ENCODE results near the gene SMIM13.

Gene SMIM13

DNA sequence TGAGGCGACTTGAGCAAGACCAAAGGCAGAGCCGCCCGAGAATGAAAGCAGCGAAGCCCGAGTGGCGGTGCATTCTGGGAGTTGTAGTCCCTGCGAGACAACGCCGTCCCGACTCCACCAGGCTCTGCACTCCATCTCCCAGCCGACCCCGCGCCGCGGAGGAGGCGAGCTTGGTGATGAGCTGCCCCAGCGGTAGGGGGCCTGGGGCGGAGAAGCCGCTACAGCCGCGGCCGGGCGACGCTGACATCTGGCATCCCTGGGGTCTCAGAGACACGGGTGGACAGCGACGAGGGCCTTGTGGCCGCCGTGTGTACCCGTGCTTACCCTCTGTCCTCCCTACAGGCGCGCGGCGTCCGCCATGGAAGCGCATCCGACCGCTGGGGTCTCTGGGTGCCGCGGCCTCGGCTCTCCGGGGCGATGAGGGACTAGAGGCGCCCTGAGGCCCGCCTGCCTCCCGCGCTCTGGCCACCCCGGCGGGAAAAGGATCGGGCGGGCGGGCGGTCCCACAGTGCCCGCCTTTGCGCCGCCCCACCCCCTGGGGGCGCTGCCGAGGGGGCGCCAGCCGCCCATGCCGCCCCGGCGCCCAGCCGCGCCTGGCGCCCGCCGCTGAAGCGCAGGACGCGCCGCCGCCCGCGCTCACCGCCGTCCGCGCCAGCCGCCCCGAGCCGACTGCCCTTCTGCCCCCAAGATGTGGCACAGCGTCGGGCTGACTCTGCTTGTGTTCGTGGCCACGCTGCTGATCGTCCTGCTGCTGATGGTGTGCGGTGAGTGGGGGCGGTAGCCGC lies at the start of gene SMIM13:
Gene SMIM13, plus strand, starts transcription at position 209 of the 785 bp plus-strand sequence. Its CDS starts 480 bp downstream, at position 689.
- TF ChIP-seq TEAD4 (IDR thresholded peaks at IDR 0.05), result no peak
- TF ChIP-seq, protein P1, sequence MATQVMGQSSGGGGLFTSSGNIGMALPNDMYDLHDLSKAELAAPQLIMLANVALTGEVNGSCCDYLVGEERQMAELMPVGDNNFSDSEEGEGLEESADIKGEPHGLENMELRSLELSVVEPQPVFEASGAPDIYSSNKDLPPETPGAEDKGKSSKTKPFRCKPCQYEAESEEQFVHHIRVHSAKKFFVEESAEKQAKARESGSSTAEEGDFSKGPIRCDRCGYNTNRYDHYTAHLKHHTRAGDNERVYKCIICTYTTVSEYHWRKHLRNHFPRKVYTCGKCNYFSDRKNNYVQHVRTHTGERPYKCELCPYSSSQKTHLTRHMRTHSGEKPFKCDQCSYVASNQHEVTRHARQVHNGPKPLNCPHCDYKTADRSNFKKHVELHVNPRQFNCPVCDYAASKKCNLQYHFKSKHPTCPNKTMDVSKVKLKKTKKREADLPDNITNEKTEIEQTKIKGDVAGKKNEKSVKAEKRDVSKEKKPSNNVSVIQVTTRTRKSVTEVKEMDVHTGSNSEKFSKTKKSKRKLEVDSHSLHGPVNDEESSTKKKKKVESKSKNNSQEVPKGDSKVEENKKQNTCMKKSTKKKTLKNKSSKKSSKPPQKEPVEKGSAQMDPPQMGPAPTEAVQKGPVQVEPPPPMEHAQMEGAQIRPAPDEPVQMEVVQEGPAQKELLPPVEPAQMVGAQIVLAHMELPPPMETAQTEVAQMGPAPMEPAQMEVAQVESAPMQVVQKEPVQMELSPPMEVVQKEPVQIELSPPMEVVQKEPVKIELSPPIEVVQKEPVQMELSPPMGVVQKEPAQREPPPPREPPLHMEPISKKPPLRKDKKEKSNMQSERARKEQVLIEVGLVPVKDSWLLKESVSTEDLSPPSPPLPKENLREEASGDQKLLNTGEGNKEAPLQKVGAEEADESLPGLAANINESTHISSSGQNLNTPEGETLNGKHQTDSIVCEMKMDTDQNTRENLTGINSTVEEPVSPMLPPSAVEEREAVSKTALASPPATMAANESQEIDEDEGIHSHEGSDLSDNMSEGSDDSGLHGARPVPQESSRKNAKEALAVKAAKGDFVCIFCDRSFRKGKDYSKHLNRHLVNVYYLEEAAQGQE (IDR thresholded peaks at IDR 0.05; ENCODE audit: low read depth), result 0 out of 2 replicates have a peak, but pooled peaks have one; percentile 23
- TF ChIP-seq EGR1 (IDR thresholded peaks at IDR 0.05), result peak; percentile 53
- TF ChIP-seq NFIC (IDR thresholded peaks at IDR 0.05), result peak; percentile 32; the same call in 1 of the 2 replicates
- peak; percentile 73 for TF ChIP-seq CEBPB (IDR thresholded peaks at IDR 0.05)
- peak; percentile 86 for TF ChIP-seq TAF1 (IDR thresholded peaks at IDR 0.05; ENCODE audit: low read depth)
- TF ChIP-seq EP300 (IDR thresholded peaks at IDR 0.05; ENCODE audit: borderline replicate concordance), result peak; percentile 48; the same call in 1 of the 2 replicates
- TF ChIP-seq RAD21 (IDR thresholded peaks at IDR 0.05; ENCODE audit: low read depth), result no peak
- peak; percentile 53; the same call in 1 of the 2 replicates for TF ChIP-seq CREB1 (IDR thresholded peaks at IDR 0.05; ENCODE audit: low read depth)
- TF ChIP-seq FOXM1 (IDR thresholded peaks at IDR 0.05; ENCODE audit: borderline replicate concordance, low read depth), result no peak
- TF ChIP-seq, protein P2, sequence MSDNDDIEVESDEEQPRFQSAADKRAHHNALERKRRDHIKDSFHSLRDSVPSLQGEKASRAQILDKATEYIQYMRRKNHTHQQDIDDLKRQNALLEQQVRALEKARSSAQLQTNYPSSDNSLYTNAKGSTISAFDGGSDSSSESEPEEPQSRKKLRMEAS (IDR thresholded peaks at IDR 0.05), result peak; percentile 51
- peak; percentile 51 for TF ChIP-seq YY1 (IDR thresholded peaks at IDR 0.05; ENCODE audit: low read depth)
- TF ChIP-seq, protein P3, sequence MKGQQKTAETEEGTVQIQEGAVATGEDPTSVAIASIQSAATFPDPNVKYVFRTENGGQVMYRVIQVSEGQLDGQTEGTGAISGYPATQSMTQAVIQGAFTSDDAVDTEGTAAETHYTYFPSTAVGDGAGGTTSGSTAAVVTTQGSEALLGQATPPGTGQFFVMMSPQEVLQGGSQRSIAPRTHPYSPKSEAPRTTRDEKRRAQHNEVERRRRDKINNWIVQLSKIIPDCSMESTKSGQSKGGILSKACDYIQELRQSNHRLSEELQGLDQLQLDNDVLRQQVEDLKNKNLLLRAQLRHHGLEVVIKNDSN (IDR thresholded peaks at IDR 0.05), result peak; percentile 33; the same call in 1 of the 2 replicates
- peak; percentile 66; the same call in 1 of the 2 replicates for TF ChIP-seq TCF12 (IDR thresholded peaks at IDR 0.05; ENCODE audit: low read depth)
- TF ChIP-seq ZBTB7A (IDR thresholded peaks at IDR 0.05; ENCODE audit: low read depth), result peak; percentile 57

DNA sequence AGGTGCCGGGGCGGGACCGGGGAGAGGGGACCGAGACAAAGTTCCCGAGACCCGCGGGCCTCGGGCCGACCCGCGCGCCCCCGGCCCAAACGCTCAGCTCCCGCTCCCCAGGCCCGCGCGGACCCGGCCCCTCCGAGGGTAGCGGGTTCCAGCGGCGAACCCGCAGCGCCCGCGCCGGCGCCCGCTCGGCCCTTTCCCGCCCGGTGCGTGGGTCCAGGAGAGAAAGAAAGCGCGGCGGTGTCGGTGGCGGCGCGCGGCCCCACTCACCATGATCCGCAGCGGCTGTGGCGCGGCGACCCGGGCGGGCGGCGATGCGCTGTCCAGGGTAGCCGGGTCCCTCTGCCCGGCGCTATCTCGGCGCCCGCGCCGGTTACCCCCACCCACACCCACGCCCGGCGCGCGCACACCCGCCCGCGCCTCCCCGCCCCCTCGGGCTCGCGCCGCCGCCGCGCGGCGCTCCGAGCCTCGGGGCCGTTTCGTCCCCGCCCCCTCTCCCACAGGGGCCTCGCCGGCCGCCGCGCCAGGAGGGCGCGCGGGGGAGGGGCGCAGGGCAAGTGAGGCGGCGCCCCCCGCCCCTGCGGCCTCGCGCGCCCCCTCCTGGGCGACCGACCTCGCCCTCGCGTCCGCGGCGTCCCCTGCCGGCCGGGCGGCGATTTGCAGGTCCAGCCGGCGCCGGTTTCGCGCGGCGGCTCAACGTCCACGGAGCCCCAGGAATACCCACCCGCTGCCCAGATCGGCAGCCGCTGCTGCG lies 49.5 kb upstream of the SMIM13 start, which contains the start of gene ELOVL2:
Gene ELOVL2, minus strand, starts transcription at position 345 of the 751 bp plus-strand sequence. Its CDS starts 75 bp downstream, at position 270.
- TF ChIP-seq TCF12 (IDR thresholded peaks at IDR 0.05; ENCODE audit: low read depth) (no peak), ZBTB7A (IDR thresholded peaks at IDR 0.05; ENCODE audit: low read depth) (no peak), YY1 (IDR thresholded peaks at IDR 0.05; ENCODE audit: low read depth) (no peak), CREB1 (IDR thresholded peaks at IDR 0.05; ENCODE audit: low read depth) (no peak), RAD21 (IDR thresholded peaks at IDR 0.05; ENCODE audit: low read depth) (peak; percentile 51; the same call in 1 of the 2 replicates), CEBPB (IDR thresholded peaks at IDR 0.05) (no peak), EGR1 (IDR thresholded peaks at IDR 0.05) (peak; percentile 66), TEAD4 (IDR thresholded peaks at IDR 0.05) (no peak)
- TF ChIP-seq, protein P3 (IDR thresholded peaks at IDR 0.05), result no peak
- TF ChIP-seq, protein P1 (IDR thresholded peaks at IDR 0.05; ENCODE audit: low read depth), result peak; percentile 81
- TF ChIP-seq, protein P2 (IDR thresholded peaks at IDR 0.05), result 0 out of 2 replicates have a peak, but pooled peaks have one; percentile 10

DNA sequence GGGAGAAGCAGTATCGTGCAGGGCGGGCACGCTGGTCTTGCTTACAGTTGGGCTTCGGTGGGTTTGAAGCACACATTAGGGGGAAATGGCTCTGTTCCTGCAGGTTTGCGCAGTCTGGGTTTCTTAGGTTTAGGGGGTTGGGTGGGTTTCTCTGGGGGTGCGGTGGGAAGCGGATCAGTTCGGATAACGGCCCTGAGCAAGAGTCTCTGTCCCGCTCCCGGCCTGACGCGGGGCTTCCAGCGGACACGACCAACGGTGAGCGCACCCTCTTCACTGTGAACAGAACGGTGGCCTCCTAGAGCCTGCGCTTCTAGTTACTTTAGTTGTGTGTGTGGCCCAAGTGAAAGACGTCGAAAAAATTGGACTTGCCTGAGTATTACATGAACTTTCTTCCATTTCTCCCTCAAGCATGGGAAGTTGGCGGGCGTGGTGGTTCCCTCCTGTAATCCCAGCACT lies 48.9 kb upstream of the SMIM13 start:
- no peak for TF ChIP-seq TEAD4 (IDR thresholded peaks at IDR 0.05)
- no peak for TF ChIP-seq CEBPB (IDR thresholded peaks at IDR 0.05)
- TF ChIP-seq, protein P2 (IDR thresholded peaks at IDR 0.05), result no peak
- TF ChIP-seq ZBTB7A (IDR thresholded peaks at IDR 0.05; ENCODE audit: low read depth), result no peak
- no peak for TF ChIP-seq RAD21 (IDR thresholded peaks at IDR 0.05; ENCODE audit: low read depth)
- TF ChIP-seq NFIC (IDR thresholded peaks at IDR 0.05), result no peak

DNA sequence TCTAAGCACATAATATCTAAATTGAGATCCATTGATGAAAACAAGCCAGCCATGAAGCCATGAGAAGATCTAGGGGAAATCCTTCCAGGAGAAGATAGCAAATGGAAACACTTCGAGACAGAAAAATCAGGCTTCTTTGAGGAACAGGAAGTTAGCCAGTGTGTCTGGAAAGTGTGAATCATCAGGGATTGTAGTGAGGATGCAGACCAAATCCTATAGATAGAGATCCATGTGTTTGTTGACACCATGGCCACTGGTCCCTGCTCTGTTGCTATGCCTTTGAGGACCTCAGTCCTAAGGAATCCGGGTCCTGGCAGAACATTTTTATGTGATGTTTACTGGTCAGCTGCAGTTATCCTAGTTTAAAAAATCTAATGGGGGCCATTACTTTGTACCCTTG lies 42.9 kb upstream of the SMIM13 start:
- TF ChIP-seq TEAD4 (IDR thresholded peaks at IDR 0.05), result no peak
- TF ChIP-seq CEBPB (IDR thresholded peaks at IDR 0.05), result no peak
- no peak for TF ChIP-seq TCF12 (IDR thresholded peaks at IDR 0.05; ENCODE audit: low read depth)
- no peak for TF ChIP-seq YY1 (IDR thresholded peaks at IDR 0.05; ENCODE audit: low read depth)
- no peak for TF ChIP-seq ZBTB7A (IDR thresholded peaks at IDR 0.05; ENCODE audit: low read depth)
- no peak for TF ChIP-seq EP300 (IDR thresholded peaks at IDR 0.05; ENCODE audit: borderline replicate concordance)
- TF ChIP-seq, protein P3 (IDR thresholded peaks at IDR 0.05), result no peak
- no peak for TF ChIP-seq CREB1 (IDR thresholded peaks at IDR 0.05; ENCODE audit: low read depth)
- TF ChIP-seq, protein P2 (IDR thresholded peaks at IDR 0.05), result no peak
- no peak for TF ChIP-seq NFIC (IDR thresholded peaks at IDR 0.05)
- no peak for TF ChIP-seq TAF1 (IDR thresholded peaks at IDR 0.05; ENCODE audit: low read depth)

Measured in Ishikawa (cell line).